CD4-positive, alpha-beta T cell treated with Interleukin-4 for 4 hours (primary cell): ENCODE data around the gene LDLRAD3.

ENCODE experiments used
- DNase-seq: peaks from one replicate; pipeline ENCODE4 v3.0.0-alpha.2; 2020

Gene LDLRAD3

DNA sequence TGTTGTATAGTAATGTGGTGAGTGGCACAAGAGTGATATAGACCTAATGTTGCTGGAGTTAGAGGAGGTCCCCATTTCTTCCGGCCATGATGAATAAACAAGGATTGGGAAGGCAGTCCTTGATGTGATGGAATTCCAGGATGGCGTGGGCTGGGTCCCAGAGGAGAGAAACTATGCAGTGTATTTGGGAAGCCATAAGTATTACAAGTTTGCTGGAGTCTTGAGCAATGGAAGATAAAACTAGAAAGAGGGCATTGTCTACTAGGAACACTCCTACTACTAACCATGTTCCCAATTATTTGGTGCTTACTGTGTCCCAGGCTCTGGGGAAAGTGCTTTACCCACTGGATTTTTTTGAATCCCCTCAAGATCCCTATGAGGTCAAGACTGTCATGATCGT is 20.0 kb downstream of the LDLRAD3 start:
- no peak for DNase-seq

DNA sequence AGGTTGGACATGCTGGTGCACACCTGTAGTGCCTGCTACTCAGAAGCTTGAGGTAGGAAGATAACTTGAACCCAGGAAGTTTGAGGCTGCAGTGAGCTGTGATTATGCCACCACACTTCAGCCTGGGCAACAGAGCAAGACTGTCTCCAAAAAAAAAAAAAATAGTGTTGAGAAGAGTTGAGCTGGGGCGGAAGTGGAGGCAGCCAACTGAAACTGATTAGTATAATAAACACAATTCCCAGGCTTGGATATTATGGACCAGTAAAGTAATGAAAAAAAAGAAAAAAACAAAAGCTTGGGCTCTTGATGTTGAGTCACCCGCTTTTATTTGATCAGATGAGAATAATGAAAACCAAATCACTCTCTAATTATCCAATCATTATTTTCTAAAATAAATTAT is 21.0 kb downstream of the LDLRAD3 start:
- no peak for DNase-seq

DNA sequence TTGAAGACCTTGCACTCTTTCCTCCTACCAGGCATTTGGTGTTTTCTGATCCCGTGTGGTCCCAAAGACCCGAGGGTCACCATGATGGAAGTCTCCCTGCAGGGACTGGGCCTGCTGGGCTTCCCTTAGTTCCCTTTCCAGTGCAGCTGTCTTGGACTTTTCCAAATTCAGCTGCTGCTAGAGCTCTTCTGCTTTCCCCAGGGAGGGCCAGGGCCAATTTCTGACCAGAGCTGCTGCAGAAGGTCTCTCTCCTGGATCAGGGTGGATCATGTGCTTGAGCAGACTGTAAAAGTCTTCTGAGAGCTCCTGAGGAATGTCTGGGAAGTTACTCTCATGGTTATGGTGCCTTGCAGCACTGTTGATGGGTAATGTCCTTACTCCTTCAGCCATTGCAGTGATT is 23.2 kb downstream of the LDLRAD3 start:
- no peak for DNase-seq

DNA sequence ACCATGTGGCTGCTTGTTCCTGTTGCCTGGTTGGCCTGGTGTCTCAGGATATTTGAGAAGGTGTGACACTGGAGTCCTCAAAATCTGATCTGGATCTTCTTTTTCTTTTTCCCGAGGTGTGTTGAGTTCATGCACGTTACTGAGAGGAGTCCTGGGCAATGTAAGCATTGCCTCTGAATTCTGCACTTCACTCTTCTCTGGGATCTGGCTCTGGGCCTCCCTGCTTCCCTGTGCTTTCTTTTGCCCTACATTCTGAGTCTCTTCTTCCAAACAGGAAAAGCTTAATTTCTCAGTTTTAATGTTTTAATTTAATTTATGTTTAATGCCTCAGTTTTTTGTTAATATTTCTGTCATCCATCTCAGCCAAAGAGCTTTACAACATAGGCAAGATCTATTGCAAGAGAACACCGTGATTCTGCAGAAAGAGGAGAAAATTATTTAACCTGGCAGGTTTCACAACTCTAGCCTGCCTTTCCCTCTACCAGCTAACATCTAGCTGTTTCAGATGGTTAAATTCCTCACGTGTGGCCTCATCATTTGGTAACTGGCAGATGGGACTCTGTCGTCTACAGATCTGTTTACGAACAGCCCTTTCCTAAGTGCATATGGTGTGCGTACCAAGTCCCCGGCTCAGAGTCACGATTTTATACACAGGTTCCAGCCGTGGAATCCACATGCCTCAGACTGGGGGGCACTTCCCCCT is 24.7 kb downstream of the LDLRAD3 start:
- DNase-seq: no peak

DNA sequence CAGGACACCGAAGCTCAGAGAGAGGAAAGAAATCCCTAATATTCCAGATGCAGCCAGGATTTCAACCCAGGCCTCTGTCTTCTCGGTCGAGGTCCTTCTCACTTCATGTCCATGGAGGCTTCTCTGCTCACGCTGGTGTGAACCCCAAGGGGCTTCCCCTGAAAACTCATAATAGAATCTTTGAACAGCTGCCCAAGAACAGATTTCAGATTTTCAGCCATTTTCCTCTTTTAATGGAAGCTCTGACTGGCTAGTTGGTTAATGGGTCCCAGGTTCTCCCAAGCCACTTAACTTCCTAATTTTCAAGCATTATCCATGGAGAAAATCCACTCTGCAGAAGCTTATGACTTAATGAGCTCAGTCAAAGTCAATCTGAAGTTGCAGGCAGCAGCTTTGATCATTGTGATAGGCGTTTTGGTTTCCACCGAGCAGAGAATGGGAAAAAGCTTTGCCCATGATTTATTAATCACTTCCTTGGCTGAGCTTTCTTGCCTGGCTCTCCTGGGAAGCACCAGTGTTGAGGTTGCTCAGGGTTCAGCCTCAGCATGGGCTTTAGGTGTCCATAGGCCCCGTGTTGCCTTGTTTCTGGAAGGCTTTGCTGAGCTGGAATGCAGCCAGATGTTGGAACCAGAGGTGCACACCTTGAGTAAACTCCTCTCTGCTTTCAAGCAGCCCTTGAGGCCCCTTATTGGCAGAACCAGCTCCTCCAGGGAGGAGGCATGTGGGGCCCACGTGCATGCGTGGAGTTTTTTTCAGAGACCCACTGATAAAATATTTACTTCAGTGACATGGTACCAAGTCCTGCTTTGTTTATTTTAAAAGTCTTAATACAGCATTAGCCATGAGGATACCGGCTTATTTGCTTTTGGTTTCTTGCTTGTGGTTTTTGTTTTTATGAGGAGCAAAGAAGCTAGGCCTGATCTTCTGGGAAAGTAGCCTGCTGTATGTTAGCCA is 25.5 kb downstream of the LDLRAD3 start:
- DNase-seq: no peak

DNA sequence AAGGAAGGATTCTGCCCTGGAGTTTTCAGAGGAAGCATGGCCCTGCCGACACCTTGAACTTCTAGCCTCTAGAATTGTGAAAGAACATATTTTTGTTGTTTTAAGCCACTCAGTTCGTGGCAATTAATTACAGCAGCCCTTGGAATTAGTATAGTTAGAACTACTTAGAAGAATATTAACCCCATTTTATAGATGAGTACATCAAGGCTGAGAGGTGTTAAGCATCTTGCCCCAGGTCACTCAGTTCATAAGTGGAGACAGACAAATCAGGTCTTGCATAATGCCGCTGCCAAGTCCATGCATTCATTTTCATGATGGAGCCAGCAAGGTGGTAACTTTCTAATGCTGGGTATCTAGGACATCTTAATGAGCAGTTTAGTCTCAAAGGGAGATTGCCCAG is 26.6 kb downstream of the LDLRAD3 start:
- DNase-seq: no peak

DNA sequence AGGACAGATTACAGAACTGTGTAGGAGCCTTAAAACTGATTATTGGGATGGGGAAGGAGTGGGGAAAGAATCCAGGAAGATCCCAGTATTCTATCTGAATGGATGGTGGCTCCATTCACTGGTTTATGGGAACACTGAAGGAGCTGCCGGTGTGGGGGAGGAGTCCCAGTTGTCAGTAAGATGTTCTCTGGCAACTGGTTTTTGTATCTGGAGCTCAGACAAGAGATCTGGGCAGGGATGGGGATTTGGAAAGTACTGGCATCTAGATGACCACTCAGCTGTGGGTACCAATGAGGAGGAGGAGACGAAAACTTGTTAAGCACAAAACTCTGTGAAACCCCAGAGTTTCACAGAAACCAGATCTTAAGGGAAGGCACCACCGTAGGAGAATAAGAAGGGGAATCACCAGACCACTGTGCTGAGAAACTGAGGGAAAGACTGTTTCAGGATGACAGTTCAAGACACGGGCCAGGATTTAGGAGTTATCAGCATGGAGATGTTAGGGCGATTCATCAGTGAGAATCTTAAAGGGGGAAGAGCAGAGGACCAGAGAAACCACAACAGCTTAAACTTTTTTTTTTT is 28.1 kb downstream of the LDLRAD3 start:
- DNase-seq: no peak

DNA sequence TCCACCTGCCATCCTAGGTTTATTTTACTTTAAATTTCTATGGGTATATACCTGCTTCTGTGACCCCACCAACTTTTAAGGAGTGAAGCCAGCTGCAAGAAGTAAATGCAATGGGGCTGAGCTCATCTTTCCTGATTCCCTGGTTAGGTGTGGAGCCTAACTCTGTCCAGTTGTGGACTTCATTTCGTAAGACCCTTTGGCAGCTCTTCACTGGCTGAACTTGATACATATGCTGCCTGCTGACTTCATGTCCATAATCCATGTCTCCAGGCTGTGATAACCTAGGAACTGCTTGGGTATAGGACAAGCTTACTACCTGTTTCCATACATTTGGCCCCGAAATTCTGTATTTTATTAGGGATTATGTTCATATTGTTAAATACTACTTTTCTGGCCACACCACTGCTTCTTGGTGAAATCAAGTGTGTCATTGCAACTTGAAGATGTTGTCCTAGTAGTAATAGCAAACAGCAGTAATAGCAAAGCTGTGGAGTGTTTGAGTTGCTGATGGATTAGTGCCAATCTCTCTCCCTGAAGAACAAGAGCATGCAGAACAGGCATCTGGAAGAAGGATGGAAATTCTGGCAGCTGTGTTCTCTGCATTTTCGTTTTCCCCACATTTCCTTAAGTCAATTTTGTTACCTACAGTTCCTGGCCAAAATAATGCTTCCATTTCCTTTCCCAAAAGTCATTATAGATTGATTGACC is 31.2 kb downstream of the LDLRAD3 start:
- DNase-seq: no peak

DNA sequence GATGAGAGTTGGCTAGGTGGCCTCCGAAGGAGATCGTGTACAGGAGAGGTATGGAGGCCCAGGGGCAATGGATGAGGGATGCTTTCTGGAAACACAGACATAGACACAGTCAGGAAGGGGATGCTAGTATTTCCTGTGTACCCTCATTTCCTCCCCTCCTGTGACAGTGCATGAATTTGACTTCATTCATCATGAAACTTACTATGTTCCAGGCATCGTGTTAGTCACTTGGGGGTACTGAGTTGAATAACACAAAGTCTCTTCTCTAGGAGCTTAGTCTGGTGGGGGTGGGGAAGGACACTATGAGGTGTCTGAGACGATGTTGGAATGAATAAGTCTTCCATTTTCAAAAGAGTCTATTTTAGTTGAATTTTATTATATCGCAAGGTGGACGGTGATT is 32.6 kb downstream of the LDLRAD3 start:
- DNase-seq: no peak

DNA sequence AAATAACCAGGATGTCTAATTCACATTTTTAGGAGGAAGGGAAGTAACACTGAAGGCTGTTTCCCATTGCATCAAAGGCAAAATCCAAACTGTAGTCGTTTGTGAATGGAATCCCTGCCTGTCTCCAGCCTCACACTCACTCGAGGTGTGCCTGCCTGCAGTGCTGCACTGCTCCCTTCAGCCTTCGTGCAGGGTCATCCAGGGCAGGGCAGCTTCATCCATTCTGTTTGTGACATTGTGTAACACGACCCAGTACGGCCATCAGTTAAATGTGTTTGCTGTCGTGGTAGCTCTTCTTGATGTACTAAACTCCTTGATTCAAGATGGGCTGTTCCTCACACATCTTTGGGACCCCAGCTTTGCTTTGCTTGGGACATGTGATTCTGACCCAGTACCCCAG is 34.3 kb downstream of the LDLRAD3 start:
- no peak for DNase-seq

DNA sequence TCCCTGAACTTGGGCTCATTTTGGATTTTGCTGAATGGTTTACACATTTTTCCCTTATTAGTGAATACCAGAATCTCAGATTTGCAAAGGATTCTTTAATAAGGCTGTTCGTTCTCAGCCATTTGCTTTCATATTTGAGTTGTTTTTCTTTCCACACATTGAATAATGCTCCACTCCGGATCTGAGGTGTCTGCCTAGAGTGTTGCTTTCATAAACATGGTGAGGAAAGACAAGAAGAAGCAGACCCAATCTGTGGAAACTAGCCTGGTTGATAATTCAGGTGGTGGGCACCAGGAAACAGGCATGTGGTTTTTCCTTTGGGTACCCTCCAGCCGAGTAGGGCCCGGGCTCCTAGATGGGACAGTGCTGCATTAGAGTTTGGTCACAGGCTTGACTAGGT is 35.0 kb downstream of the LDLRAD3 start:
- no peak for DNase-seq

DNA sequence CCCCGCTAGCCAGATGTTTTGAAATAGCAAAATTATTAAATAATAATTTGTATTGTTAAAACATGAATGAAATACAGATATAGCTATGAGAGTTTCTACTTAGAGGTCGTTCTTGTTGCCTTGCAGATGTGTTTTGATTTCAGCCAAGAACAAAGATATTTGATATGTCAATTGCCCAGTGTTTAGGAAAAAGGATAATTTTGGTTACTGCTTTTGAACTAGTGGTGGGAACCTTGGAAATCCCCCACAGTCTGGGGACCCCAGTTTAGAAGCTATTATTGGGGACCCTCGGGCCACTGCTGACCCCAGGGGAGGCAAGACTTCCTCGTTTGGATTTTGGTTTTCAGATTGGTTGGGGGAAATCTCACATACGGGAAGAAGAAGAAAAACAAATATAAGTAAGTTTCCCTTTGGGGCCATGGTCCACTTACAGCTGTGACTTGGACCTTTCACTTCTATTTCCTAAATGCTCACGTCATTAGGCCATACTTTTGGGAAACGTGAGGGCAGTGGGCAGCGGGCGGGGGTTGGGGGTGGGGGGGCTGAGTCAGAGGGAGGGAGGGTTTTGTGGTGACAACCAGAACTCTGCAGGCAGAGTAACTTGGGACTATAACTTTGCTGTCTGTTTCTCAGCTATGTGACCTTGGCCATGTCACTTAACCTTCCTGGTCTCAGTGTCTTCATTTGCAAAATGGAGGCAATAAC is 37.0 kb downstream of the LDLRAD3 start:
- DNase-seq: no peak

DNA sequence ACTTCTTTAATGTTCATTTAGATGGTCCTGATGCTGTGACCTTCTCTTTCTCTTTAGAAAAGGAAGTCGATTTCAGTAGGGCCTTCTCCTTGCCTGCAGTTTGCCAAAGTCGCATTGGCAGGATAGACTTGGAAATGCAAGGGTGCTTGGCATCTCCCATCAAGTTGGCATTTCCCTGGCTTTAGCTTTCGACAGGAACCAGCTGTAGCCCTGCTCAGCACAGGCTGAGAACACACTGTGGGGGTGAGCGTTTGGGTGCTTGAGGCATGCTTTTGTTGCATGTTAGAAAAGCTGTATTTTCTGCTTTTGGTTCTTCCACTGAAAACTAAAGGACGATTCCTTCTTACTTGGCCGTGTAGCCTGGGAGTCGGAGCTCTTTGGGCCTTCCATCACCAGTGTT is 37.7 kb downstream of the LDLRAD3 start:
- no peak for DNase-seq

DNA sequence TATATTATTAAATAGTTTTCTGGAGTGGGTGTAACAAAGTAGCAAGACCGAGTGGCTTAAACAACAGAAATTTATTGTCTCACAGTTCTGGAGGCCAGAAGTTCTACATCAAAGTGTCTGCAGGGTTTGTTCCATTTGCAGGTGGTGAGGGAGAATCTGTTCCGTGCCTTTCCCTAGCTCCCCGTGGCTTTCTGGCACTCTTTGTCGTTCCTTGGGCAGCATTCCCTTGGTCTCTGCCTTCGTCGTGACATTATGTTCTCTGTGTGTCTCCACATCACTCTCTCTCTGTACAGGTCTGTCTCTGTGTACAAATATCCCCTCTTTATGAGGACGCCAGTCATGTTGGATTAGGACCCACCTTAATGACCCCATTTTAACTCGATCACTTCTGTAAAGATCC is 38.2 kb downstream of the LDLRAD3 start:
- no peak for DNase-seq

DNA sequence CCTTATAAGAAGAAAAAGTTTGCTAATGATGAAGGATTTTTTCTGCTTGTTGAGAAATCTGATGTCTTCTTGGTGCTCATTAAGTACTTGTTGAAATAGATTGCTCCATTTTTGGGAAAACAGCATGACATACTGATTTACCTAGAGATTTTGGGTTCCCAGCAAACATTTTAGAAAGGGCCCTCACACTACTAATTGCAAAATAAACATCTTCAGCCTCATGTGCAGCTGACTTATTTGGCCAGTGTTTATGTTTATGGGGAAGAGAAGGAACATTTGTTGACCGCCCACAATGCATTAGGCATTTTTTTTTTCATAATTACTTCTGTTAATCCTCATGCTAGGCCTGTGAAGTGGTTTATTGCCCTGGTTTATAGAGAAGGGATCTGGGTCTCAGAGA is 40.1 kb downstream of the LDLRAD3 start:
- no peak for DNase-seq

DNA sequence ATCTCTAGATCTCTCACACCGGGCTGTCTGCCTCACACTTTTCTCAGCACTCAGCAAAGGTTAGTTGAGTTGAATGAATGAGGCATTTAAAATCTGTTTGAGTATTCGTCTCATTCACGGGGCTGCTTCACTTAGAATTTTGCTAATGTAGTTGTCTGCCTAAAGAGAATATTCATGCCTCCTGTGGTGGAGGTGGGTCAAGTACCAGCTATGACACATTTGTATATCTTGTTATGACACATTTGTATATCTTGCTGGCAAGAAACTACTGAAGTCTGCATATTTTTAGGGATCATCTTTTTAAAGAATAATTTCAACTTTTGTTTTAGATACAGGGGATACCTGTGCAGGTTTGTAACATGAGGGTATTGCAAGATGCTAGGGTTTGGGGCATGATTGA is 43.1 kb downstream of the LDLRAD3 start:
- no peak for DNase-seq

DNA sequence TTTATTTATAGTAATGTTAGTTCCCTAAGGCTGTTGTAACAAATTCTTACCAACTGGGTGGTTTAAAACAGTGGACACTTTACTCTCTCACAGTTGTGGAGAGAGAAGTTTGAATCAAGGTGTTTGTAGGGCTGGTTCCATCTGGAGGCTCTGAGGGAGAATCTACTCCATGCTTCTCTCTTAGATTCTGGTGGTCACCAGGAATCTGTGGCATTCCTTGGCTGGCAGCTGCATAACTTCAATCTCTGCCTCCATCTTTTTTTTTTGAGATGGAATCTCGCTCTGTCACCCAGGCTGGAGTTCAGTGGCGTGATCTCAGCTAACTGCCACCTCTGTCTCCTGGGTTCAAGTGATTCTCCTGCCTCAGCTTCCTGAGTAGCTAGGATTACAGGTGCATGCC is 46.3 kb downstream of the LDLRAD3 start:
- DNase-seq: no peak

DNA sequence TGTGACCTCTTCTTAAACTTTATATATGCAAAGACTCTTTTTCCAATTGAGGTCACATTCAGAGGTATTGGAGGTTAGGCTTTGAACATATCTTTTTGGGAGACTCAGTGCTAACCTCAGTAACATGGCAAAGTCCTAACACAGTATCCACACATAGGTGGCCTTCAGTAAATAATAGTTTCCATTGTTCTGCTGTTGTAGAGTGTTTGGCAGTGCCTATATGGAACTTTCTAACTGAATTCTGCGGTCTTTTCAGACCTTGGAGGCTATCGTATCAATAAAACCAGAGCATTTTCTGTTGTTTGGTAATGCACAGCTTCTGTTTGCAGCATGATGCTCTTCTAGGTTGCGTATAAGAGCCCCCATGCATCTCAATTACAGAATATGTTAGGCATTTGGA is 47.0 kb downstream of the LDLRAD3 start:
- no peak for DNase-seq

DNA sequence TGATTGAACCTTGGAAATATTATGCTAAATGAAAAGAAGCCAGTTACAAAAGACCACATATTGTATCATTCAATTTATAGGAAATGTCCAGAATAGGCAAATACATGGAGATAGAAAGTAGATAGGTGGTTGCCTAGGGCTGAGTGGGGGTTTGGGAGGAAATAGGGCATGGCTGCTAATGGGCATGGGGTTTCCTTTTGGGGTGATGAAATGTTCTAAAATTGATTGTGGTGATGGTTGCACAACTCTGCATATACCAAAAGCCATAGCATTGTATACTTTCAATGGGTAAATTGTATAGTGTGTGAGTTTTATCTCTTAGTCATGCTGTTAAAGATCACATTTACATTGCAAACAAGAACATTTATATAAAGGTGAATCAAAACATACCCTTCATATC is 48.7 kb downstream of the LDLRAD3 start:
- no peak for DNase-seq

DNA sequence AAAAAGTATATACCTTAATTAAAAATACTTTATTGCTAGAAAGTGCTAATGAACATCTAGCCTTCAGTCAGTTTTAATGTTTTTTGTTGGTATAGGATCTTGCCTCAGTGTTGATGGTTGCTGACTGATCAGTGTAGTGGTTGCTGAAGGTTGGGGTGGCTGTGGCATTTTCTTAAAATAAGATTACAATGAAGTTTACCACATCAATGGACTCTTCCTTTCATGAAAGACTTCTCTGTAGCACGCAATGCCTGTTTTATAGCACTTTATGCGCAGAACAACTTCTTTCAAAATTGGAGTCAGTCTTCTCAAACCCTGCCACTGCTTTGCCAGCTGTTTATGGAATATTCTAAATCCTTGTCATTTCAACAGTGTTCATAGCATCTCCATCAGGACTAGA is 50.6 kb downstream of the LDLRAD3 start:
- no peak for DNase-seq

DNA sequence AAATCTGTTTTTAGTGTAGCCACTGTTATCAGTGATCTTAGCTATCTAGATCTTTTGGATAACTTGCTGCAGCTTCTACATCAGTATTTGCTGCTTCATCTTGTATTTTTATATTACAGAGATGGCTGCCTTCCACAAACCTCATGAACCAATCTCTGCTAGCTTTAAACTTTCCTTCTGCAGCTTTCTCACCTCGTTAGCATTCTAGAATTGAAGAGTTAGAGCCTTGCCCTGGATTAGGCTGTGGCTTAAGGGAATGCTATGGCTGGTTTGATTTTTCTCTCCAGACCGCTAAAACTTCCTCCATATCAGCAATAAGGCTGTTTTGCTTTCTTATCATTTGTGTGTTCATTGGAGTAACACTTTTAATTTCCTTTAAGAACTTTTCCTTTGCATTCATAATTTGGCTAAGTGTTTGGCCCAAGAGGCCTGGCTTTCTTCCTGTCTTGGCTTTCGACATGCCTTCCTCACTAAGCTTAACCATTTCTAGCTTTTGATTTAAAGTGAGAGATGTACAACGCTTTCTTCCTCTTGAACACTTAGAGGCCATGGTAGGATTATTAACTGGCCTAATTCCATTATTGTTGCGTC is 51.9 kb downstream of the LDLRAD3 start:
- DNase-seq: no peak

DNA sequence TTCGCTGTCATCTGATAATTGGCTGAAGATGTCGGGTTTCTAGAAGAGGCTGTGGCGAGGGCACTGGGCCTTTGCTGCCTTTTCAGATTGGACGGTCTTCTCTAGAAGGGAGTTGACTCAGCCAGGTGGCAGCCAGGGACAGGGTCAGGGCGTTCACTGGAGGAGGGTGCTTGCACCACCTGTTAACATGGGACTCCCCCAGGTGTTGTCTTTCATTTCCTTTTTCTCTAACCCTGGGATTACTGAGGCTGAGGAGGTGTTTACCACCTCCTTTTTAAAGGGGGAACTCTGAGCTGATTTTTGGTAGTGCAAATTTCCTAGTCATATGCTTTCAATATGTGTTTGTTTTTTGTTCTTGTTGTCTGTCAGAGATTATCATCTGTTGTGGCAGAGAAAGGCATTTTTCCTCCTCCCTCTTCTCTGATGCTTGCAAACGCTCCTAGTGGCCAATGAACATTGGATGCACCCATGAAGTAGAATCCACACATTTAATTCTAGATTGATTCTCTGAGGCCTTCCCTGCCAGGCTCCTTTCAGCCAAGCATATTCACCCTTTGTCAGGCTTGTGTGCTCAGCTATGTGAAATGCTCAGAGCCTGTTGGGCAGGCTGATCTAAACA is 54.1 kb downstream of the LDLRAD3 start:
- DNase-seq: no peak
